NCI-H2107 treated with DMSO at 0.1 percent for 48 hours (cell line): Measurements from ENCODE around the gene ZG16B.

Experiments used
- DNase-seq: peaks from one replicate; lab custom pipeline; 2025; ENCODE audit not compliant: unreplicated experiment; lab: John Stamatoyannopoulos, UW

ZG16B gene

GRCh38 chr16:2865651-2866050 is 35.5 kb downstream of the ZG16B start:
- DNase-seq = no peak

- DNase-seq = no peak
Observed at GRCh38 chr16:2866431-2866830, 36.3 kb downstream of the ZG16B start.

GRCh38 chr16:2867661-2867986 is 37.5 kb downstream of the ZG16B start:
- no peak for DNase-seq

- DNase-seq = peak; percentile 68
Observed at GRCh38 chr16:2867987-2868789, 38.1 kb downstream of the ZG16B start.

- no peak for DNase-seq
Observed at GRCh38 chr16:2871926-2872325, 41.8 kb downstream of the ZG16B start.

- peak; percentile 74 for DNase-seq
Observed at GRCh38 chr16:2874032-2874911, 44.2 kb downstream of the ZG16B start.

GRCh38 chr16:2874912-2875362 is 44.8 kb downstream of the ZG16B start:
- DNase-seq = peak; percentile 74

- DNase-seq = no peak
Observed at GRCh38 chr16:2879854-2880508, 49.9 kb downstream of the ZG16B start.
